DND-41 (cell line): Measurements from ENCODE around the gene XPR1.

Source experiments
- EZH2 ChIP-seq: IDR thresholded peaks from 3 replicates; pipeline ENCODE4 v1.6.1; 2012; ENCODE audit warnings: borderline replicate concordance, low read depth, mild to moderate bottlenecking, moderate library complexity, low read length, inconsistent platforms; ENCODE audit not compliant: severe bottlenecking
- TF ChIP-seq, protein P1 (sequence below): IDR thresholded peaks from 2 replicates; pipeline ENCODE4 v1.5.1; 2012; ENCODE audit warnings: borderline replicate concordance, low read length, moderate library complexity, mild to moderate bottlenecking; ENCODE audit not compliant: poor library complexity, severe bottlenecking; ENCODE audit errors: extremely low read depth

DNA sequence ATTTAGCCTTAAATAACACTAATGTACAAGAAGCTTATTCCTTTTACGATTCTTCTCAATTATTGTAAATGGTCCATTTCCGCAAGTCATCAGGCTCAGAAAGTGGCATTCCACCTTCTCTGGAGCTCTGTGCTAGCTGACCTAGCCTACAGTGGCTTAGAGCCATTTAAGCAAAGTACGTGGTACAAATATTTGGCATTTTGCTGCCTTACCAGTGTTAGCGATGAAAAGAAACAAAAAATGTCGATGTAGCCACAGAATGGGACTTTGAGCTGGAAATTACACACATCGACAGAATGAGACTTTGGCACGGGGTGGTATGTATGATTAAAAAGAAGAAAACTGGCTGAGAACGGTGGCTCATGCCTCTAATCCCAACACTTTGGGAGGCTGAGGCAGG, 47.0 kb upstream of the XPR1 start:
- TF ChIP-seq, protein P1, sequence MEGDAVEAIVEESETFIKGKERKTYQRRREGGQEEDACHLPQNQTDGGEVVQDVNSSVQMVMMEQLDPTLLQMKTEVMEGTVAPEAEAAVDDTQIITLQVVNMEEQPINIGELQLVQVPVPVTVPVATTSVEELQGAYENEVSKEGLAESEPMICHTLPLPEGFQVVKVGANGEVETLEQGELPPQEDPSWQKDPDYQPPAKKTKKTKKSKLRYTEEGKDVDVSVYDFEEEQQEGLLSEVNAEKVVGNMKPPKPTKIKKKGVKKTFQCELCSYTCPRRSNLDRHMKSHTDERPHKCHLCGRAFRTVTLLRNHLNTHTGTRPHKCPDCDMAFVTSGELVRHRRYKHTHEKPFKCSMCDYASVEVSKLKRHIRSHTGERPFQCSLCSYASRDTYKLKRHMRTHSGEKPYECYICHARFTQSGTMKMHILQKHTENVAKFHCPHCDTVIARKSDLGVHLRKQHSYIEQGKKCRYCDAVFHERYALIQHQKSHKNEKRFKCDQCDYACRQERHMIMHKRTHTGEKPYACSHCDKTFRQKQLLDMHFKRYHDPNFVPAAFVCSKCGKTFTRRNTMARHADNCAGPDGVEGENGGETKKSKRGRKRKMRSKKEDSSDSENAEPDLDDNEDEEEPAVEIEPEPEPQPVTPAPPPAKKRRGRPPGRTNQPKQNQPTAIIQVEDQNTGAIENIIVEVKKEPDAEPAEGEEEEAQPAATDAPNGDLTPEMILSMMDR, result no peak
- TF ChIP-seq EZH2, result no peak
